ENCODE results near the gene NACC2.

Gene NACC2

GRCh38 chr9:136051453-136051836 is 43.6 kb downstream of the NACC2 start:
- DNase-seq (ENCODE audit: low spot score in 2 of 2) (no peak), ATAC-seq (ENCODE audit: low read depth) (peak; percentile 37)
- peaks cover 5% of the 10 kb centered on the region for H3K27me3 Mint-ChIP-seq
- no peak overlapping the region for H3K27ac Mint-ChIP-seq
- H3K4me1 Mint-ChIP-seq, result peaks cover 7% of the 10 kb centered on the region
- H3K36me3 Mint-ChIP-seq, result peaks cover 1% of the 10 kb centered on the region
- H3K4me3 Mint-ChIP-seq, result peak overlapping the region; percentile 8
- no peaks in the 10 kb centered on the region for H3K9me3 Mint-ChIP-seq

GRCh38 chr9:136050701-136051452 is 44.2 kb downstream of the NACC2 start:
- Mint-ChIP-seq H3K36me3 (peaks cover 1% of the 10 kb centered on the region), H3K9me3 (no peaks in the 10 kb centered on the region), H3K27me3 (peaks cover 5% of the 10 kb centered on the region), H3K4me3 (peak overlapping the region; percentile 8), H3K27ac (no peak overlapping the region), H3K4me1 (peaks cover 5% of the 10 kb centered on the region)
- DNase-seq (ENCODE audit: low spot score in 2 of 2), result no peak
- ATAC-seq (ENCODE audit: low read depth), result no peak

- H3K27ac Mint-ChIP-seq, result no peak overlapping the region
- H3K36me3 Mint-ChIP-seq, result peaks cover 1% of the 10 kb centered on the region
- DNase-seq (ENCODE audit: low spot score in 2 of 2) (no peak), ATAC-seq (ENCODE audit: low read depth) (no peak)
- H3K27me3 Mint-ChIP-seq, result peaks cover 5% of the 10 kb centered on the region
- H3K4me3 Mint-ChIP-seq, result peak overlapping the region; percentile 1
- H3K4me1 Mint-ChIP-seq, result peaks cover under 1% of the 10 kb centered on the region
- no peaks in the 10 kb centered on the region for H3K9me3 Mint-ChIP-seq
Observed at GRCh38 chr9:136050266-136050700, 44.8 kb downstream of the NACC2 start.

GRCh38 chr9:136049491-136050265 is 45.4 kb downstream of the NACC2 start:
- no peaks in the 10 kb centered on the region for H3K4me1 Mint-ChIP-seq
- H3K27me3 Mint-ChIP-seq, result peaks cover 5% of the 10 kb centered on the region
- ATAC-seq (ENCODE audit: low read depth) (no peak), DNase-seq (ENCODE audit: low spot score in 2 of 2) (no peak)
- peak overlapping the region; percentile 44 for H3K4me3 Mint-ChIP-seq
- no peaks in the 10 kb centered on the region for H3K9me3 Mint-ChIP-seq
- no peak overlapping the region for H3K27ac Mint-ChIP-seq
- H3K36me3 Mint-ChIP-seq, result peaks cover 1% of the 10 kb centered on the region

GRCh38 chr9:136048560-136049411 is 46.3 kb downstream of the NACC2 start:
- Mint-ChIP-seq H3K4me3 (no peak overlapping the region), H3K27me3 (peaks cover 5% of the 10 kb centered on the region), H3K36me3 (peaks cover 1% of the 10 kb centered on the region), H3K4me1 (no peaks in the 10 kb centered on the region), H3K27ac (no peak overlapping the region), H3K9me3 (no peaks in the 10 kb centered on the region)
- no peak for DNase-seq (ENCODE audit: low spot score in 2 of 2)
- no peak for ATAC-seq (ENCODE audit: low read depth)

GRCh38 chr9:136047775-136048559 is 47.1 kb downstream of the NACC2 start:
- DNase-seq (ENCODE audit: low spot score in 2 of 2) (no peak), ATAC-seq (ENCODE audit: low read depth) (no peak)
- Mint-ChIP-seq H3K4me1 (no peaks in the 10 kb centered on the region), H3K27ac (no peak overlapping the region), H3K9me3 (no peaks in the 10 kb centered on the region), H3K36me3 (peaks cover 1% of the 10 kb centered on the region), H3K27me3 (peaks cover 5% of the 10 kb centered on the region), H3K4me3 (no peak overlapping the region)

GRCh38 chr9:136047076-136047774 is 47.9 kb downstream of the NACC2 start:
- no peak overlapping the region for H3K4me3 Mint-ChIP-seq
- H3K4me1 Mint-ChIP-seq, result no peaks in the 10 kb centered on the region
- no peak for DNase-seq (ENCODE audit: low spot score in 2 of 2)
- no peaks in the 10 kb centered on the region for H3K9me3 Mint-ChIP-seq
- peaks cover 5% of the 10 kb centered on the region for H3K27me3 Mint-ChIP-seq
- H3K36me3 Mint-ChIP-seq, result peaks cover 1% of the 10 kb centered on the region
- H3K27ac Mint-ChIP-seq, result no peak overlapping the region
- no peak for ATAC-seq (ENCODE audit: low read depth)

GRCh38 chr9:136046554-136046920 is 48.6 kb downstream of the NACC2 start:
- H3K27me3 Mint-ChIP-seq, result peaks cover 2% of the 10 kb centered on the region
- no peak overlapping the region for H3K27ac Mint-ChIP-seq
- DNase-seq (ENCODE audit: low spot score in 2 of 2) (no peak), ATAC-seq (ENCODE audit: low read depth) (no peak)
- H3K9me3 Mint-ChIP-seq, result no peaks in the 10 kb centered on the region
- H3K4me1 Mint-ChIP-seq, result no peaks in the 10 kb centered on the region
- H3K4me3 Mint-ChIP-seq, result no peak overlapping the region
- peaks cover 1% of the 10 kb centered on the region for H3K36me3 Mint-ChIP-seq

GRCh38 chr9:136045595-136046553 is 49.2 kb downstream of the NACC2 start:
- peaks cover under 1% of the 10 kb centered on the region for H3K9me3 Mint-ChIP-seq
- no peak overlapping the region for H3K4me3 Mint-ChIP-seq
- peaks cover under 1% of the 10 kb centered on the region for H3K4me1 Mint-ChIP-seq
- H3K27me3 Mint-ChIP-seq, result peaks cover 2% of the 10 kb centered on the region
- H3K36me3 Mint-ChIP-seq, result peaks cover 1% of the 10 kb centered on the region
- no peak overlapping the region for H3K27ac Mint-ChIP-seq
- ATAC-seq (ENCODE audit: low read depth) (no peak), DNase-seq (ENCODE audit: low spot score in 2 of 2) (no peak)

- peaks cover 3% of the 10 kb centered on the region for H3K36me3 Mint-ChIP-seq
- DNase-seq (ENCODE audit: low spot score in 2 of 2), result no peak
- no peak overlapping the region for H3K27ac Mint-ChIP-seq
- H3K4me3 Mint-ChIP-seq, result no peak overlapping the region
- peaks cover 2% of the 10 kb centered on the region for H3K27me3 Mint-ChIP-seq
- H3K4me1 Mint-ChIP-seq, result peaks cover 3% of the 10 kb centered on the region
- H3K9me3 Mint-ChIP-seq, result peaks cover 2% of the 10 kb centered on the region
- no peak for ATAC-seq (ENCODE audit: low read depth)
Observed at GRCh38 chr9:136044971-136045594, 50.0 kb downstream of the NACC2 start.

GRCh38 chr9:136044207-136044970 is 50.7 kb downstream of the NACC2 start:
- peaks cover 5% of the 10 kb centered on the region for H3K9me3 Mint-ChIP-seq
- peaks cover 2% of the 10 kb centered on the region for H3K36me3 Mint-ChIP-seq
- H3K27me3 Mint-ChIP-seq, result peaks cover 3% of the 10 kb centered on the region
- H3K4me1 Mint-ChIP-seq, result peaks cover 3% of the 10 kb centered on the region
- ATAC-seq (ENCODE audit: low read depth) (no peak), DNase-seq (ENCODE audit: low spot score in 2 of 2) (no peak)
- H3K4me3 Mint-ChIP-seq, result no peak overlapping the region
- no peak overlapping the region for H3K27ac Mint-ChIP-seq
